ACC112 (cell line): ENCODE data around the gene CCDC85A.
A peak's percentile ranks its signal among the peaks of the same experiment; 100 is the strongest.

Experiments used
- H2AFZ ChIP-seq: fragments of 200-600 bp; sonication (generic); one replicate; pipeline ENCODE4 v1.6.0; 2017; ENCODE audit warnings: antibody characterized with exemption, low read length; ENCODE audit not compliant: unreplicated experiment
- H3K27ac ChIP-seq: fragments of 200-600 bp; sonication (generic); 2 replicates; pipeline ENCODE4 v1.5.1; 2014; ENCODE audit warnings: low read depth, mild to moderate bottlenecking, antibody characterized with exemption, low read length, moderate library complexity
- H3K27me3 ChIP-seq: fragments of 200-600 bp; sonication (generic); 2 replicates; pipeline ENCODE4 v1.6.1; 2014; ENCODE audit warnings: mild to moderate bottlenecking, antibody characterized with exemption, low read length, moderate library complexity, mixed read lengths; ENCODE audit not compliant: insufficient read depth
- H3K36me3 ChIP-seq: fragments of 200-600 bp; sonication (generic); 2 replicates; pipeline ENCODE4 v1.6.1; 2016; ENCODE audit warnings: mild to moderate bottlenecking, antibody characterized with exemption, low read length, moderate library complexity, mixed read lengths; ENCODE audit not compliant: insufficient read depth
- H3K4me1 ChIP-seq: fragments of 200-600 bp; sonication (generic); one replicate; pipeline ENCODE4 v1.6.1; 2016; ENCODE audit warnings: low read length, mixed read lengths; ENCODE audit not compliant: insufficient read depth, unreplicated experiment, control insufficient read depth
- H3K4me3 ChIP-seq: fragments of 200-600 bp; sonication (generic); 2 replicates; pipeline ENCODE4 v1.5.1; 2014; ENCODE audit warnings: mild to moderate bottlenecking, low read depth, low read length
- H3K79me2 ChIP-seq: fragments of 200-600 bp; sonication (generic); one replicate; pipeline ENCODE4 v1.6.0; 2016; ENCODE audit warnings: low read length; ENCODE audit not compliant: control insufficient read depth, unreplicated experiment, insufficient read depth

CCDC85A gene

GRCh38 chr2:56266761-56267414, 83.1 kb downstream of the CCDC85A start:
- no peaks in the 10 kb centered on the region for H3K4me1 ChIP-seq
- no peaks in the 10 kb centered on the region for H3K27me3 ChIP-seq
- H3K79me2 ChIP-seq, result no peaks in the 10 kb centered on the region
- H3K36me3 ChIP-seq, result no peaks in the 10 kb centered on the region
- no peak overlapping the region for H2AFZ ChIP-seq
- H3K4me3 ChIP-seq, result no peak overlapping the region
- H3K27ac ChIP-seq, result no peak overlapping the region

GRCh38 chr2:56267415-56267788, 83.6 kb downstream of the CCDC85A start:
- no peaks in the 10 kb centered on the region for H3K36me3 ChIP-seq
- H2AFZ ChIP-seq, result no peak overlapping the region
- H3K79me2 ChIP-seq, result no peaks in the 10 kb centered on the region
- no peak overlapping the region for H3K27ac ChIP-seq
- H3K4me1 ChIP-seq, result no peaks in the 10 kb centered on the region
- H3K4me3 ChIP-seq, result no peak overlapping the region
- H3K27me3 ChIP-seq, result no peaks in the 10 kb centered on the region

- Histone ChIP-seq H2AFZ (no peak overlapping the region), H3K27ac (no peak overlapping the region)
Measured at GRCh38 chr2:56268856-56269255, 85.1 kb downstream of the CCDC85A start.

GRCh38 chr2:56271275-56271674, 87.5 kb downstream of the CCDC85A start:
- H3K79me2 ChIP-seq, result no peaks in the 10 kb centered on the region
- no peaks in the 10 kb centered on the region for H3K27me3 ChIP-seq
- no peaks in the 10 kb centered on the region for H3K4me1 ChIP-seq
- no peaks in the 10 kb centered on the region for H3K36me3 ChIP-seq
- no peak overlapping the region for H3K27ac ChIP-seq
- no peak overlapping the region for H3K4me3 ChIP-seq
- no peak overlapping the region for H2AFZ ChIP-seq

More at GRCh38 chr2:56268856-56269255, 85.1 kb downstream of the CCDC85A start:
- no peak overlapping the region for H3K4me3 ChIP-seq
- H3K4me1 ChIP-seq, result no peaks in the 10 kb centered on the region
- no peaks in the 10 kb centered on the region for H3K36me3 ChIP-seq
- no peaks in the 10 kb centered on the region for H3K27me3 ChIP-seq
- no peaks in the 10 kb centered on the region for H3K79me2 ChIP-seq

GRCh38 chr2:56285224-56285623, 101.4 kb downstream of the CCDC85A start:
- Histone ChIP-seq H3K27me3 (no peaks in the 10 kb centered on the region), H3K4me1 (peaks cover 20% of the 10 kb centered on the region), H3K4me3 (no peak overlapping the region), H3K36me3 (no peaks in the 10 kb centered on the region), H2AFZ (no peak overlapping the region), H3K27ac (no peak overlapping the region), H3K79me2 (no peaks in the 10 kb centered on the region)

- Histone ChIP-seq H3K79me2 (no peaks in the 10 kb centered on the region), H3K27ac (no peak overlapping the region), H2AFZ (peak overlapping the region; percentile 43), H3K36me3 (no peaks in the 10 kb centered on the region), H3K27me3 (no peaks in the 10 kb centered on the region), H3K4me3 (no peak overlapping the region), H3K4me1 (peaks cover 20% of the 10 kb centered on the region)
Measured at GRCh38 chr2:56286936-56287335, 103.1 kb downstream of the CCDC85A start.

GRCh38 chr2:56287508-56287907, 103.7 kb downstream of the CCDC85A start:
- Histone ChIP-seq H3K79me2 (no peaks in the 10 kb centered on the region), H3K27ac (no peak overlapping the region), H2AFZ (peak overlapping the region; percentile 43), H3K4me1 (peaks cover 20% of the 10 kb centered on the region), H3K36me3 (no peaks in the 10 kb centered on the region), H3K4me3 (no peak overlapping the region), H3K27me3 (no peaks in the 10 kb centered on the region)

GRCh38 chr2:56287974-56288373, 104.2 kb downstream of the CCDC85A start:
- Histone ChIP-seq H3K79me2 (no peaks in the 10 kb centered on the region), H3K27me3 (no peaks in the 10 kb centered on the region), H3K4me3 (no peak overlapping the region), H2AFZ (no peak overlapping the region), H3K4me1 (peaks cover 20% of the 10 kb centered on the region), H3K27ac (no peak overlapping the region), H3K36me3 (no peaks in the 10 kb centered on the region)

- peaks cover 20% of the 10 kb centered on the region for H3K4me1 ChIP-seq
- no peaks in the 10 kb centered on the region for H3K36me3 ChIP-seq
- no peaks in the 10 kb centered on the region for H3K27me3 ChIP-seq
- no peak overlapping the region for H3K4me3 ChIP-seq
- no peak overlapping the region for H2AFZ ChIP-seq
- no peaks in the 10 kb centered on the region for H3K79me2 ChIP-seq
- H3K27ac ChIP-seq, result no peak overlapping the region
Measured at GRCh38 chr2:56288838-56289580, 105.2 kb downstream of the CCDC85A start.

GRCh38 chr2:56291711-56292110, 107.9 kb downstream of the CCDC85A start:
- no peaks in the 10 kb centered on the region for H3K27me3 ChIP-seq
- H2AFZ ChIP-seq, result no peak overlapping the region
- H3K4me3 ChIP-seq, result no peak overlapping the region
- H3K36me3 ChIP-seq, result no peaks in the 10 kb centered on the region
- no peak overlapping the region for H3K27ac ChIP-seq
- H3K4me1 ChIP-seq, result peaks cover 19% of the 10 kb centered on the region
- H3K79me2 ChIP-seq, result no peaks in the 10 kb centered on the region

- no peaks in the 10 kb centered on the region for H3K79me2 ChIP-seq
Measured at GRCh38 chr2:56292951-56293350, 109.2 kb downstream of the CCDC85A start.

More at GRCh38 chr2:56292951-56293350, 109.2 kb downstream of the CCDC85A start:
- H2AFZ ChIP-seq, result no peak overlapping the region
- H3K4me3 ChIP-seq, result no peak overlapping the region
- H3K27me3 ChIP-seq, result no peaks in the 10 kb centered on the region
- H3K27ac ChIP-seq, result no peak overlapping the region
- H3K4me1 ChIP-seq, result peaks cover 7% of the 10 kb centered on the region
- no peaks in the 10 kb centered on the region for H3K36me3 ChIP-seq
